Measurements from ENCODE around the gene TXLNB.

The TXLNB gene

GRCh38 chr6:139254196-139254595 is 37.6 kb downstream of the TXLNB start:
- Histone ChIP-seq H3K4me2 (ENCODE audit: low read length) (no peak overlapping the region), H2AFZ (ENCODE audit: low read depth, low read length) (no peak overlapping the region), H4K20me1 (ENCODE audit: insufficient read depth, low read length) (no peaks in the 10 kb centered on the region), H3K9ac (ENCODE audit: low read length) (no peak overlapping the region), H3K79me2 (ENCODE audit: low read length) (no peaks in the 10 kb centered on the region), H3K9me3 (ENCODE audit: insufficient read depth, low read length) (no peaks in the 10 kb centered on the region), H3K4me1 (ENCODE audit: low read length) (peaks cover 22% of the 10 kb centered on the region), H3K27me3 (ENCODE audit: low read depth, low read length) (no peaks in the 10 kb centered on the region), H3K27ac (ENCODE audit: low read length) (no peak overlapping the region), H3K4me3 (ENCODE audit: low read length) (no peak overlapping the region), H3K36me3 (replicated peaks; ENCODE audit: low read depth, low read length) (no peaks in the 10 kb centered on the region)
- TF ChIP-seq EZH2phosphoT487 (IDR thresholded peaks at IDR 0.05; ENCODE audit: low read depth) (no peak), CTCF (IDR thresholded peaks at IDR 0.05; ENCODE audit: low read depth, low read length) (no peak)

DNA sequence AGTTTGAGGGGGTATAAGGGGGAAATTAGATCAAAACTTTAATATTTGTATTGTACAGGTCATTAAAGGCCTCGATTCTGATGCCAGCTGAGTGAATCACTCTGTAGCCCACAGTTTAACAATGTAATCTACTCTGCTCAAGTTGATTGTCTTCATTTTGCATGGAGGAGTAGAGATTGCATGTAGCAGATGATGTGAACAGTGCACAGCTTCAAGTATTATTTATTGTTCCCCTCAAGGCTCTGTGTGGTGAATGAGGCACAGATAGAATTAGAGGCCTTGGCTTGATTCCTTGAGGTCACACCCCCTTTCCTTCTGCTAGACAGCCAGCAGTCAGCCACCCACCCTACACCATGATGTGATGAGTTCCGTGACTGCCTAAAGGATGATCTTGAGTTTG is 38.1 kb downstream of the TXLNB start:
- Histone ChIP-seq H3K79me2 (ENCODE audit: low read length) (no peaks in the 10 kb centered on the region), H3K4me1 (ENCODE audit: low read length) (peaks cover 22% of the 10 kb centered on the region), H3K27ac (ENCODE audit: low read length) (no peak overlapping the region), H3K4me2 (ENCODE audit: low read length) (no peak overlapping the region), H3K9me3 (ENCODE audit: insufficient read depth, low read length) (no peaks in the 10 kb centered on the region), H3K4me3 (ENCODE audit: low read length) (no peak overlapping the region), H4K20me1 (ENCODE audit: insufficient read depth, low read length) (no peaks in the 10 kb centered on the region), H3K9ac (ENCODE audit: low read length) (no peak overlapping the region), H3K36me3 (replicated peaks; ENCODE audit: low read depth, low read length) (no peaks in the 10 kb centered on the region), H2AFZ (ENCODE audit: low read depth, low read length) (no peak overlapping the region), H3K27me3 (ENCODE audit: low read depth, low read length) (no peaks in the 10 kb centered on the region)
- TF ChIP-seq EZH2phosphoT487 (IDR thresholded peaks at IDR 0.05; ENCODE audit: low read depth) (no peak), CTCF (IDR thresholded peaks at IDR 0.05; ENCODE audit: low read depth, low read length) (no peak)

GRCh38 chr6:139251691-139252390 is 40.0 kb downstream of the TXLNB start:
- H4K20me1 ChIP-seq (ENCODE audit: insufficient read depth, low read length), result no peaks in the 10 kb centered on the region
- no peaks in the 10 kb centered on the region for H3K36me3 ChIP-seq (replicated peaks; ENCODE audit: low read depth, low read length)
- TF ChIP-seq CTCF (IDR thresholded peaks at IDR 0.05; ENCODE audit: low read depth, low read length) (no peak), EZH2phosphoT487 (IDR thresholded peaks at IDR 0.05; ENCODE audit: low read depth) (no peak)
- H2AFZ ChIP-seq (ENCODE audit: low read depth, low read length), result no peak overlapping the region
- H3K79me2 ChIP-seq (ENCODE audit: low read length), result no peaks in the 10 kb centered on the region
- no peak overlapping the region for H3K27ac ChIP-seq (ENCODE audit: low read length)
- no peak overlapping the region for H3K9ac ChIP-seq (ENCODE audit: low read length)
- no peaks in the 10 kb centered on the region for H3K27me3 ChIP-seq (ENCODE audit: low read depth, low read length)
- H3K9me3 ChIP-seq (ENCODE audit: insufficient read depth, low read length), result no peaks in the 10 kb centered on the region
- no peak overlapping the region for H3K4me3 ChIP-seq (ENCODE audit: low read length)
- peaks cover 12% of the 10 kb centered on the region for H3K4me1 ChIP-seq (ENCODE audit: low read length)
- no peak overlapping the region for H3K4me2 ChIP-seq (ENCODE audit: low read length)

- TF ChIP-seq EZH2phosphoT487 (IDR thresholded peaks at IDR 0.05; ENCODE audit: low read depth) (no peak), CTCF (IDR thresholded peaks at IDR 0.05; ENCODE audit: low read depth, low read length) (no peak)
- Histone ChIP-seq H3K9me3 (ENCODE audit: insufficient read depth, low read length) (no peaks in the 10 kb centered on the region), H3K9ac (ENCODE audit: low read length) (no peak overlapping the region), H3K27me3 (ENCODE audit: low read depth, low read length) (no peaks in the 10 kb centered on the region), H3K36me3 (replicated peaks; ENCODE audit: low read depth, low read length) (no peaks in the 10 kb centered on the region), H3K4me3 (ENCODE audit: low read length) (no peak overlapping the region), H3K4me1 (ENCODE audit: low read length) (peaks cover 12% of the 10 kb centered on the region), H4K20me1 (ENCODE audit: insufficient read depth, low read length) (no peaks in the 10 kb centered on the region), H3K4me2 (ENCODE audit: low read length) (no peak overlapping the region), H2AFZ (ENCODE audit: low read depth, low read length) (no peak overlapping the region), H3K27ac (ENCODE audit: low read length) (no peak overlapping the region), H3K79me2 (ENCODE audit: low read length) (no peaks in the 10 kb centered on the region)
Observed at GRCh38 chr6:139251045-139251690, 40.6 kb downstream of the TXLNB start.
